Activated T-cell treated with anti-CD3 and anti-CD28 coated beads, Interleukin-2, amount 50 U/mL, for 4 hours (primary cell): ENCODE data around the gene PLA2G2F. TPM values are rescaled to one million over a fixed set of nuclear protein-coding genes. Genes with fewer than 3 reads are reported as not detected.

ENCODE experiments used
- ATAC-seq, 2 donors: fragments of 200-7000 bp; cut with Tn5 transposase; one replicate each; pipeline ENCODE4 v1.10.0; 2021
- DNase-seq: peaks from one replicate; pipeline ENCODE4 v3.0.0-alpha.2; 2020
- H3K27me3 Mint-ChIP-seq: one replicate; pipeline ENCODE4 v1.8.0; 2021; ENCODE audit warnings: low read depth, mixed read lengths
- H3K36me3 Mint-ChIP-seq: one replicate; pipeline ENCODE4 v1.8.0; 2022; ENCODE audit warnings: mixed read lengths; ENCODE audit not compliant: insufficient read depth
- H3K4me1 Mint-ChIP-seq: one replicate; pipeline ENCODE4 v1.8.0; 2021; ENCODE audit warnings: low read depth, mixed read lengths
- H3K4me3 Mint-ChIP-seq: one replicate; pipeline ENCODE4 v1.8.0; 2021; ENCODE audit warnings: mild to moderate bottlenecking, moderate library complexity, mixed read lengths
- H3K9me3 Mint-ChIP-seq: one replicate; pipeline ENCODE4 v1.8.0; 2021; ENCODE audit warnings: mixed read lengths
- total RNA-seq, 3 donors: library from RNA; stranded (reverse); gene quantifications; one replicate each; pipeline ENCODE4 v1.2.1, GENCODE V29; 2021

Gene PLA2G2F
- total RNA-seq, 3 donors from 2014 or later = not detected

GRCh38 chr1:20183035-20183434, 43.9 kb downstream of the PLA2G2F start:
- no peak overlapping the region for H3K4me3 Mint-ChIP-seq
- ATAC-seq (no peak), DNase-seq (no peak)
- H3K27me3 Mint-ChIP-seq = peaks cover 5% of the 10 kb centered on the region
- H3K36me3 Mint-ChIP-seq = no peaks in the 10 kb centered on the region
- H3K4me1 Mint-ChIP-seq = peaks cover 40% of the 10 kb centered on the region
- H3K9me3 Mint-ChIP-seq = peaks cover 5% of the 10 kb centered on the region

GRCh38 chr1:20183616-20184271, 44.6 kb downstream of the PLA2G2F start:
- Mint-ChIP-seq H3K4me3 (peak overlapping the region; percentile 55), H3K27me3 (peaks cover 5% of the 10 kb centered on the region), H3K4me1 (peaks cover 47% of the 10 kb centered on the region), H3K9me3 (peaks cover 5% of the 10 kb centered on the region), H3K36me3 (no peaks in the 10 kb centered on the region)
- DNase-seq (no peak), ATAC-seq (no peak)

GRCh38 chr1:20184481-20184900, 45.4 kb downstream of the PLA2G2F start:
- ATAC-seq = no peak
- DNase-seq = no peak
- no peaks in the 10 kb centered on the region for H3K36me3 Mint-ChIP-seq
- H3K4me1 Mint-ChIP-seq = peaks cover 51% of the 10 kb centered on the region
- H3K9me3 Mint-ChIP-seq = peaks cover 5% of the 10 kb centered on the region
- peak overlapping the region; percentile 68 for H3K4me3 Mint-ChIP-seq
- peaks cover 5% of the 10 kb centered on the region for H3K27me3 Mint-ChIP-seq

GRCh38 chr1:20184997-20185833, 46.1 kb downstream of the PLA2G2F start:
- H3K27me3 Mint-ChIP-seq = peaks cover 5% of the 10 kb centered on the region
- peak; percentile 36 for DNase-seq
- H3K4me1 Mint-ChIP-seq = peaks cover 51% of the 10 kb centered on the region
- peaks cover under 1% of the 10 kb centered on the region for H3K9me3 Mint-ChIP-seq
- H3K4me3 Mint-ChIP-seq = peak overlapping the region; percentile 68
- ATAC-seq = peak; percentile 64 to 71
- no peaks in the 10 kb centered on the region for H3K36me3 Mint-ChIP-seq

- H3K9me3 Mint-ChIP-seq = no peaks in the 10 kb centered on the region
- peak; percentile 45 to 55 for ATAC-seq
- peak; percentile 39 for DNase-seq
- peaks cover 5% of the 10 kb centered on the region for H3K27me3 Mint-ChIP-seq
- peak within 1 kb of the TSS; percentile 74 for H3K4me3 Mint-ChIP-seq
- H3K4me1 Mint-ChIP-seq = peaks cover 51% of the 10 kb centered on the region
- H3K36me3 Mint-ChIP-seq = no peaks in the 10 kb centered on the region
Observed at GRCh38 chr1:20185834-20186782, 47.0 kb downstream of the PLA2G2F start, which contains the start of the genes PLA2G2C and UBXN10. Gene PLA2G2C (minus strand): TSS chr1:20186518. CDS start chr1:20177363, 9,155 bp downstream. Gene UBXN10 (plus strand): TSS chr1:20186096. CDS start chr1:20190562, 4,466 bp downstream.

GRCh38 chr1:20187103-20187812, 48.1 kb downstream of the PLA2G2F start:
- Mint-ChIP-seq H3K36me3 (no peaks in the 10 kb centered on the region), H3K9me3 (no peaks in the 10 kb centered on the region), H3K4me1 (peaks cover 51% of the 10 kb centered on the region), H3K27me3 (peaks cover 5% of the 10 kb centered on the region), H3K4me3 (peak overlapping the region; percentile 74)
- ATAC-seq (peak; percentile 63 to 69), DNase-seq (no peak)

- peaks cover 5% of the 10 kb centered on the region for H3K27me3 Mint-ChIP-seq
- H3K4me3 Mint-ChIP-seq = no peak overlapping the region
- no peaks in the 10 kb centered on the region for H3K9me3 Mint-ChIP-seq
- no peaks in the 10 kb centered on the region for H3K36me3 Mint-ChIP-seq
- ATAC-seq = no peak
- no peak for DNase-seq
- H3K4me1 Mint-ChIP-seq = peaks cover 51% of the 10 kb centered on the region
Observed at GRCh38 chr1:20187813-20188454, 48.8 kb downstream of the PLA2G2F start.

GRCh38 chr1:20188455-20188817, 49.3 kb downstream of the PLA2G2F start:
- Mint-ChIP-seq H3K36me3 (no peaks in the 10 kb centered on the region), H3K4me3 (no peak overlapping the region), H3K4me1 (peaks cover 50% of the 10 kb centered on the region), H3K9me3 (no peaks in the 10 kb centered on the region), H3K27me3 (peaks cover 4% of the 10 kb centered on the region)
- DNase-seq = no peak
- no peak for ATAC-seq

- peaks cover 39% of the 10 kb centered on the region for H3K4me1 Mint-ChIP-seq
- H3K27me3 Mint-ChIP-seq = no peaks in the 10 kb centered on the region
- ATAC-seq (no peak), DNase-seq (no peak)
- no peak overlapping the region for H3K4me3 Mint-ChIP-seq
- no peaks in the 10 kb centered on the region for H3K36me3 Mint-ChIP-seq
- no peaks in the 10 kb centered on the region for H3K9me3 Mint-ChIP-seq
Observed at GRCh38 chr1:20189664-20190063, 50.5 kb downstream of the PLA2G2F start.

GRCh38 chr1:20190256-20191160, 51.4 kb downstream of the PLA2G2F start:
- Mint-ChIP-seq H3K4me1 (peaks cover 33% of the 10 kb centered on the region), H3K9me3 (no peaks in the 10 kb centered on the region), H3K4me3 (no peak overlapping the region), H3K27me3 (peaks cover 5% of the 10 kb centered on the region), H3K36me3 (no peaks in the 10 kb centered on the region)
- DNase-seq = no peak
- no peak for ATAC-seq

GRCh38 chr1:20191266-20191825, 52.2 kb downstream of the PLA2G2F start:
- DNase-seq (no peak), ATAC-seq (no peak)
- H3K9me3 Mint-ChIP-seq = no peaks in the 10 kb centered on the region
- H3K27me3 Mint-ChIP-seq = peaks cover 10% of the 10 kb centered on the region
- H3K4me3 Mint-ChIP-seq = no peak overlapping the region
- H3K4me1 Mint-ChIP-seq = peaks cover 29% of the 10 kb centered on the region
- H3K36me3 Mint-ChIP-seq = no peaks in the 10 kb centered on the region

GRCh38 chr1:20192364-20192763, 53.2 kb downstream of the PLA2G2F start:
- H3K27me3 Mint-ChIP-seq = peaks cover 13% of the 10 kb centered on the region
- H3K4me3 Mint-ChIP-seq = no peak overlapping the region
- no peak for ATAC-seq

More at GRCh38 chr1:20192364-20192763, 53.2 kb downstream of the PLA2G2F start:
- H3K9me3 Mint-ChIP-seq = no peaks in the 10 kb centered on the region
- no peak for DNase-seq
- peaks cover 19% of the 10 kb centered on the region for H3K4me1 Mint-ChIP-seq
- H3K36me3 Mint-ChIP-seq = no peaks in the 10 kb centered on the region
